ENCODE measurements around the gene ATP6V0A4.

DNA sequence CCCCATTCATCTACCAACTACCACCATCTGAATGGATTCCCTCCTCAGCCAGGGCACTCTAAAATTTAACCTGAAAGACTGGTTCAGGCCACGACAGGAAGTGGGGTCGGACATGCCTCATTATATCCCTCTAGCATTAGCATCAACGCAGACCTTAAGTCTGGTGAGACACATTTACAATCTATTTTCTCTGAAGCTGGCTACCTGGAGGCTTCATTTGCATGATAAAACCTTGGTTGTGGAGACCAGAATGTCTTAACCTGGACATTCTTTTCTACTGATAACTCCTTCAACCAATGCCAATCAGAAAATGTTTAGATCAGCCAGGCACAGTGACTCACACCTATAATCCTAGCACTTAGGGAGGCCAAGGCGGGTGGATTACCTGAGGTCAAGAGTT lies 139.1 kb downstream of the ATP6V0A4 start:
- TF ChIP-seq POLR2A (IDR thresholded peaks at IDR 0.05): no peak
- TF ChIP-seq, protein P1, sequence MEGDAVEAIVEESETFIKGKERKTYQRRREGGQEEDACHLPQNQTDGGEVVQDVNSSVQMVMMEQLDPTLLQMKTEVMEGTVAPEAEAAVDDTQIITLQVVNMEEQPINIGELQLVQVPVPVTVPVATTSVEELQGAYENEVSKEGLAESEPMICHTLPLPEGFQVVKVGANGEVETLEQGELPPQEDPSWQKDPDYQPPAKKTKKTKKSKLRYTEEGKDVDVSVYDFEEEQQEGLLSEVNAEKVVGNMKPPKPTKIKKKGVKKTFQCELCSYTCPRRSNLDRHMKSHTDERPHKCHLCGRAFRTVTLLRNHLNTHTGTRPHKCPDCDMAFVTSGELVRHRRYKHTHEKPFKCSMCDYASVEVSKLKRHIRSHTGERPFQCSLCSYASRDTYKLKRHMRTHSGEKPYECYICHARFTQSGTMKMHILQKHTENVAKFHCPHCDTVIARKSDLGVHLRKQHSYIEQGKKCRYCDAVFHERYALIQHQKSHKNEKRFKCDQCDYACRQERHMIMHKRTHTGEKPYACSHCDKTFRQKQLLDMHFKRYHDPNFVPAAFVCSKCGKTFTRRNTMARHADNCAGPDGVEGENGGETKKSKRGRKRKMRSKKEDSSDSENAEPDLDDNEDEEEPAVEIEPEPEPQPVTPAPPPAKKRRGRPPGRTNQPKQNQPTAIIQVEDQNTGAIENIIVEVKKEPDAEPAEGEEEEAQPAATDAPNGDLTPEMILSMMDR (IDR thresholded peaks at IDR 0.05): no peak
